Endothelial cell of umbilical vein (primary cell): ENCODE data around the gene GALNT2. TPM values are rescaled to one million over a fixed set of nuclear protein-coding genes. Genes with fewer than 3 reads are reported as not detected.

Experiments
- BruUV-seq: library from RNA; stranded (reverse); fragments of 400-500 nt; replicated peaks from 2 replicates; lab custom pipeline; 2021; lab: Mats Ljungman, UMichigan
- CTCF ChIA-PET: fragments of 300-600, 350-600 bp; sonication (Branson Sonifier 250); formaldehyde crosslinking; loops from one replicate; lab custom pipeline; 2021; ENCODE audit warnings: antibody characterized with exemption, inconsistent platforms; lab: Charles Lee
- POLR2A ChIA-PET: fragments of 300-600, 350-600 bp; sonication (Branson Sonifier 250); formaldehyde crosslinking; loops from one replicate; lab custom pipeline; 2021; ENCODE audit warnings: antibody characterized with exemption, inconsistent platforms; lab: Charles Lee
- DNase-seq: peaks from one replicate; pipeline ENCODE4 v3.0.0-alpha.2; 2011; ENCODE audit warnings: low read depth, low spot score
- FAIRE-seq: peaks from 2 replicates; lab custom pipeline; 2011; peaks lifted over from hg19 to GRCh38; lab: Jason Lieb, UNC
- H2AFZ ChIP-seq: 2 replicates; pipeline ENCODE4 v1.6.0; 2012; ENCODE audit warnings: low read depth, low read length, control low read depth, inconsistent platforms
- H3K27ac ChIP-seq: 2 replicates; pipeline ENCODE4 v1.5.1; 2011; ENCODE audit warnings: low read depth, mild to moderate bottlenecking, control low read depth, low read length, moderate library complexity; ENCODE audit not compliant: insufficient read depth
- H3K27me3 ChIP-seq, 2 experiments: 2 replicates each; pipeline versions ENCODE4 v1.6.0 to v1.6.1; 2011; ENCODE audit warnings: low read length in 2 of 2, mixed read lengths in 1 of 2; ENCODE audit not compliant: control insufficient read depth in 2 of 2, insufficient read depth in 2 of 2
- H3K36me3 ChIP-seq, 2 experiments: 2 replicates in 1 of 2; 3 replicates in 1 of 2; pipeline ENCODE4 v1.5.1; 2011; ENCODE audit warnings: low read length in 2 of 2, mild to moderate bottlenecking in 1 of 2, moderate library complexity in 1 of 2; ENCODE audit not compliant: control insufficient read depth in 2 of 2, insufficient read depth in 2 of 2; ENCODE audit errors: extremely low read depth in 1 of 2
- H3K4me1 ChIP-seq: 3 replicates; pipeline ENCODE4 v1.5.1; 2011; ENCODE audit warnings: mild to moderate bottlenecking, low read length; ENCODE audit not compliant: control insufficient read depth, insufficient read depth; ENCODE audit errors: extremely low read depth
- H3K4me2 ChIP-seq: 2 replicates; pipeline ENCODE4 v1.6.1; 2011; ENCODE audit warnings: low read length, control low read depth, mixed read lengths; ENCODE audit not compliant: insufficient read depth
- H3K4me3 ChIP-seq, 3 experiments: fragments of 200-600 bp in 1 of 3; sonication (generic), shearing (Covaris generic) in 1 of 3; replicated peaks in 1 of 3; 2 replicates each; pipeline ENCODE4 v1.5.1; 2011 to 2016; ENCODE audit warnings: control low read depth in 3 of 3, low read length in 3 of 3, mild to moderate bottlenecking in 2 of 3, inconsistent platforms in 1 of 3, low read depth in 1 of 3, moderate library complexity in 1 of 3; ENCODE audit not compliant: insufficient read depth in 1 of 3
- H3K79me2 ChIP-seq: 2 replicates; pipeline ENCODE4 v1.6.0; 2012; ENCODE audit warnings: low read length, inconsistent platforms; ENCODE audit not compliant: control insufficient read depth, insufficient read depth
- H3K9ac ChIP-seq: replicated peaks from 2 replicates; pipeline ENCODE3; 2011; ENCODE audit warnings: low read length, control low read depth; ENCODE audit not compliant: insufficient read depth; ENCODE audit errors: extremely low read depth
- H3K9me1 ChIP-seq: replicated peaks from 3 replicates; pipeline ENCODE4 v1.6.0; 2011; ENCODE audit warnings: mild to moderate bottlenecking, low read length; ENCODE audit not compliant: control insufficient read depth, insufficient read depth; ENCODE audit errors: extremely low read depth
- H3K9me3 ChIP-seq: replicated peaks from 2 replicates; pipeline ENCODE4 v1.5.1; 2012; ENCODE audit warnings: low read length, inconsistent platforms; ENCODE audit not compliant: control insufficient read depth, insufficient read depth
- H4K20me1 ChIP-seq: replicated peaks from 2 replicates; pipeline ENCODE3; 2011; ENCODE audit warnings: mild to moderate bottlenecking, low read length; ENCODE audit not compliant: control insufficient read depth, insufficient read depth; ENCODE audit errors: extremely low read depth
- CTCF ChIP-seq, 2 donors: IDR thresholded peaks; 1 replicate in 1 of 2; 2 replicates in 1 of 2; pipeline ENCODE4 v1.5.1; 2011; ENCODE audit warnings: low read length in 2 of 2, mild to moderate bottlenecking in 2 of 2, moderate library complexity in 2 of 2, control low read depth in 1 of 2, inconsistent platforms in 1 of 2, low read depth in 1 of 2; ENCODE audit not compliant: insufficient read depth in 1 of 2; ENCODE audit errors: extremely low read depth in 1 of 2
- EZH2 ChIP-seq: IDR thresholded peaks from 2 replicates; pipeline ENCODE4 v1.6.1; 2012; ENCODE audit warnings: borderline replicate concordance, low read depth, mild to moderate bottlenecking, moderate library complexity, low read length, inconsistent platforms; ENCODE audit not compliant: severe bottlenecking
- FOS ChIP-seq: IDR thresholded peaks from 2 replicates; pipeline ENCODE4 v1.6.1; 2011; ENCODE audit warnings: mild to moderate bottlenecking, low read length, moderate library complexity, borderline replicate concordance; ENCODE audit not compliant: insufficient read depth
- GATA2 ChIP-seq: IDR thresholded peaks from 2 replicates; pipeline ENCODE4 v1.7.0; 2011; ENCODE audit warnings: low read depth, mild to moderate bottlenecking, moderate library complexity, mixed read lengths, low read length; ENCODE audit not compliant: insufficient read length, insufficient read depth
- JUN ChIP-seq: IDR thresholded peaks from 2 replicates; pipeline ENCODE4 v1.6.1; 2011; ENCODE audit warnings: borderline replicate concordance, low read depth; ENCODE audit not compliant: insufficient read length, insufficient read depth
- MAX ChIP-seq: IDR thresholded peaks from 2 replicates; pipeline ENCODE4 v1.6.1; 2011; ENCODE audit not compliant: insufficient read depth, insufficient read length
- MYC ChIP-seq: IDR thresholded peaks from one replicate; pipeline ENCODE4 v1.6.1; 2011; ENCODE audit warnings: mild to moderate bottlenecking, low read depth, low read length
- POLR2A ChIP-seq: IDR thresholded peaks from 2 replicates; pipeline ENCODE4 v1.6.1; 2012; ENCODE audit warnings: low read depth, mild to moderate bottlenecking, control low read depth, low read length
- POLR2AphosphoS5 ChIP-seq: IDR thresholded peaks from 2 replicates; pipeline ENCODE4 v1.6.1; 2012; ENCODE audit warnings: low read depth, mild to moderate bottlenecking, control low read depth, low read length, moderate library complexity; ENCODE audit not compliant: insufficient read depth
- dilution Hi-C: fragments of 300-500 bp; cut with MboI; formaldehyde crosslinking; loops from one replicate; pipeline ENCODE4 v1.15.0; 2019; ENCODE audit warnings: low sequenced_read_pairs; ENCODE audit not compliant: extremely low pct_ligation_motif_present
- intact Hi-C: fragments of 100-400 bp; cut with micrococcal nuclease; formaldehyde crosslinking; loops from one replicate; pipeline ENCODE4 v1.10.0; 2022
- polyA plus RNA-seq, 4 experiments: library from polyadenylated mRNA; depleted of rRNA in 3 of 4; stranded (reverse) in 3 of 4; unstranded in 1 of 4; fragments of >200 nt; gene quantifications; 2 replicates each; pipeline versions ENCODE4 v1.2.1 to v1.2.3, GENCODE V29; 2011 to 2012; ENCODE audit warnings: missing spikeins in 1 of 4
- total RNA-seq: library from RNA; stranded (reverse); gene quantifications from 2 replicates; pipeline ENCODE4 v1.2.3, GENCODE V29; 2021

The GALNT2 gene
- total and polyA plus RNA-seq, 2 donors (not counting 3 experiments of a cell fraction or from before 2014, with no cell fraction given): 56.3 to 77.5 TPM

GRCh38 chr1:230072296-230072695, 5.3 kb downstream of the GALNT2 start:
- peaks cover 8% of the 10 kb centered on the region for H4K20me1 ChIP-seq
- no peaks in the 10 kb centered on the region for H3K27me3 ChIP-seq
- H3K9me1 ChIP-seq: no peaks in the 10 kb centered on the region
- H2AFZ ChIP-seq: no peak overlapping the region
- no peaks in the 10 kb centered on the region for H3K36me3 ChIP-seq
- ChIA-PET POLR2A (no interaction called here), CTCF (interaction anchor here (1.1 to 1.5 kb wide), 2 partner anchors 11 to 32 kb away, joined by 3 to 4 read pairs; no protein-coding TSS in a partner anchor)
- H3K27ac ChIP-seq: no peak overlapping the region
- intact Hi-C loops (no loop called here), dilution Hi-C loops (no loop called here)
- H3K79me2 ChIP-seq: peaks cover 81% of the 10 kb centered on the region
- BruUV-seq: no TSS peak
- H3K4me3 ChIP-seq: no peak overlapping the region
- no peaks in the 10 kb centered on the region for H3K9me3 ChIP-seq
- FAIRE-seq (no peak), DNase-seq (no peak)
- peaks cover 11% of the 10 kb centered on the region for H3K4me1 ChIP-seq
- H3K9ac ChIP-seq: no peak overlapping the region
- TF ChIP-seq POLR2A (no peak), CTCF (IDR thresholded peaks at IDR 0.05; ENCODE audit: extremely low read depth in 1 of 2, insufficient read depth in 1 of 2, low read depth in 1 of 2, low read length in 2 of 2) (no peak), EZH2 (no peak), FOS (no peak), GATA2 (no peak)
- no peak overlapping the region for H3K4me2 ChIP-seq

- no peak for TF ChIP-seq MYC
- no peak for TF ChIP-seq EZH2
- TF ChIP-seq JUN: no peak
- TF ChIP-seq POLR2A: no peak
- TF ChIP-seq POLR2AphosphoS5: no peak
- TF ChIP-seq GATA2: no peak
- TF ChIP-seq MAX: no peak
- TF ChIP-seq CTCF (IDR thresholded peaks at IDR 0.05; ENCODE audit: extremely low read depth in 1 of 2, insufficient read depth in 1 of 2, low read depth in 1 of 2, low read length in 2 of 2): no peak
- no peak for TF ChIP-seq FOS
- DNase-seq: no peak
- FAIRE-seq: no peak
- no peak overlapping the region for H2AFZ ChIP-seq
- H3K36me3 ChIP-seq: no peaks in the 10 kb centered on the region
- H3K4me2 ChIP-seq: no peak overlapping the region
- no peak overlapping the region for H3K4me3 ChIP-seq
- H3K27ac ChIP-seq: no peak overlapping the region
- peaks cover 81% of the 10 kb centered on the region for H3K79me2 ChIP-seq
- H4K20me1 ChIP-seq: peaks cover 8% of the 10 kb centered on the region
- no peaks in the 10 kb centered on the region for H3K9me1 ChIP-seq
- no peak overlapping the region for H3K9ac ChIP-seq
- ChIA-PET CTCF (interaction anchor here (1.5 kb wide), 1 partner anchor 31 kb away, joined by 4 read pairs; no protein-coding TSS in a partner anchor), POLR2A (no interaction called here)
- no peaks in the 10 kb centered on the region for H3K9me3 ChIP-seq
- dilution Hi-C loops (no loop called here), intact Hi-C loops (no loop called here)
- peaks cover 11% of the 10 kb centered on the region for H3K4me1 ChIP-seq
- BruUV-seq: no TSS peak
- no peaks in the 10 kb centered on the region for H3K27me3 ChIP-seq
These were observed 5.8 kb downstream of the GALNT2 start for GRCh38 chr1:230072866-230073265.
